HepG2 (cell line): ENCODE measurements around the gene FOXD1. TPM values are rescaled to one million over a fixed set of nuclear protein-coding genes. Genes with fewer than 3 reads are reported as not detected.

Source experiments
- CEBPZ ChIP-seq: IDR thresholded peaks from 2 replicates; pipeline ENCODE4 v1.6.1; 2012; ENCODE audit warnings: low read length, improper control_type of control experiment
- CTCF ChIP-seq: sonication (generic); formaldehyde crosslinking; IDR thresholded peaks from 2 replicates; pipeline ENCODE4 v1.5.0; 2020; ENCODE audit warnings: mild to moderate bottlenecking, missing genetic modification reagents, moderate library complexity
- HNRNPLL ChIP-seq: fragments of 200-400 bp; formaldehyde crosslinking; IDR thresholded peaks from 2 replicates; pipeline ENCODE4 v1.6.1; 2017; ENCODE audit warnings: mild to moderate bottlenecking, low read depth, low read length; ENCODE audit not compliant: poor library complexity, severe bottlenecking
- UBTF ChIP-seq: sonication (generic); formaldehyde crosslinking; IDR thresholded peaks from 2 replicates; pipeline ENCODE4 v1.4.0; 2020; ENCODE audit warnings: mild to moderate bottlenecking, missing genetic modification reagents
- ZNF276 ChIP-seq: sonication (generic); formaldehyde crosslinking; IDR thresholded peaks from 2 replicates; pipeline ENCODE4 v1.4.0; 2020; ENCODE audit warnings: mild to moderate bottlenecking, low read depth, missing genetic modification reagents
- ZNF343 ChIP-seq: sonication (generic); formaldehyde crosslinking; IDR thresholded peaks from 2 replicates; pipeline ENCODE4 v1.4.0; 2020; ENCODE audit warnings: mild to moderate bottlenecking, missing genetic modification reagents
- ZNF891 ChIP-seq: sonication (generic); formaldehyde crosslinking; IDR thresholded peaks from 2 replicates; pipeline ENCODE4 v1.5.0; 2020; ENCODE audit warnings: mild to moderate bottlenecking, missing genetic modification reagents
- polyA plus RNA-seq, 8 experiments: library from polyadenylated mRNA; depleted of rRNA in 3 of 8; stranded (reverse) in 7 of 8; unstranded in 1 of 8; fragments of >200 nt; fragmentation: Illumina TruSeq in 4 of 8; extraction: Trizol in 4 of 8; gene quantifications; 2 replicates each; pipeline versions ENCODE4 v1.2.1 to v1.2.3, GENCODE V29; 2011 to 2016; ENCODE audit warnings: low read depth in 4 of 8, missing spikeins in 1 of 8, mixed read lengths in 1 of 8; ENCODE audit not compliant: insufficient read depth in 1 of 8
- total RNA-seq, 5 experiments: library from RNA; depleted of rRNA; stranded (reverse); fragments of >200 nt; fragmentation: Illumina TruSeq; extraction: Trizol; gene quantifications; 2 replicates each; pipeline ENCODE4 v1.2.3, GENCODE V29; 2016; ENCODE audit warnings: low read depth in 1 of 5

Gene FOXD1
- total and polyA plus RNA-seq, 2 of the 13 experiments (the other 11 are each of a cell fraction or from before 2014, with no cell fraction given) = 0.04 to 0.05 TPM

GRCh38 chr5:73447530-73448462 is 781 bp downstream of the FOXD1 start (continued):
- TF ChIP-seq CEBPZ = no peak
- 0 out of 2 replicates have a peak, but pooled peaks have one; percentile 43 for TF ChIP-seq ZNF343 (CRISPR knock-in tag)
- 0 out of 2 replicates have a peak, but pooled peaks have one; percentile 6 for TF ChIP-seq CTCF (CRISPR knock-in tag)
- peak; percentile 24; the same call in 1 of the 2 replicates for TF ChIP-seq UBTF
- TF ChIP-seq HNRNPLL = peak; percentile 76
- TF ChIP-seq ZNF891 = no peak
- TF ChIP-seq ZNF276 = no peak
- TF ChIP-seq, all 625 proteins: peak for 14
